Endothelial cell (in vitro differentiated cells): Measurements from ENCODE around the gene SLC2A4. TPM values are rescaled to one million over a fixed set of nuclear protein-coding genes. Genes with fewer than 3 reads are reported as not detected.

Experiments used
- DNase-seq: peaks from one replicate; pipeline ENCODE4 v3.0.0; 2021; ENCODE audit warnings: low spot score
- H3K27ac Mint-ChIP-seq: one replicate; pipeline ENCODE4 v1.8.0; 2021; ENCODE audit warnings: mixed read lengths, inconsistent platforms; ENCODE audit not compliant: unreplicated experiment
- H3K27me3 Mint-ChIP-seq: one replicate; pipeline ENCODE4 v1.8.0; 2021; ENCODE audit warnings: mild to moderate bottlenecking, moderate library complexity, mixed read lengths, inconsistent platforms; ENCODE audit not compliant: unreplicated experiment
- H3K36me3 Mint-ChIP-seq: one replicate; pipeline ENCODE4 v1.8.0; 2021; ENCODE audit warnings: mild to moderate bottlenecking, low read depth, mixed read lengths, inconsistent platforms; ENCODE audit not compliant: unreplicated experiment
- H3K4me1 Mint-ChIP-seq: one replicate; pipeline ENCODE4 v1.8.0; 2021; ENCODE audit warnings: mild to moderate bottlenecking, mixed read lengths, inconsistent platforms; ENCODE audit not compliant: unreplicated experiment
- H3K4me3 Mint-ChIP-seq: one replicate; pipeline ENCODE4 v1.8.0; 2021; ENCODE audit warnings: mild to moderate bottlenecking, mixed read lengths, inconsistent platforms; ENCODE audit not compliant: unreplicated experiment
- H3K9me3 Mint-ChIP-seq: one replicate; pipeline ENCODE4 v1.8.0; 2021; ENCODE audit warnings: mixed read lengths, inconsistent platforms; ENCODE audit not compliant: unreplicated experiment
- long read RNA-seq: library from polyadenylated mRNA; unstranded; transcript quantifications from one replicate; pipeline ENCODE4 v2.0.0, GENCODE V29; 2020; ENCODE audit not compliant: unreplicated experiment
- total RNA-seq: library from RNA; stranded (reverse); fragmentation: NEBNext Ultra II Directional; extraction: Animal tissue kit (Norgen Biotek cat#: 25700); gene quantifications from one replicate; pipeline ENCODE4 v1.2.1, GENCODE V29; 2021; ENCODE audit not compliant: unreplicated experiment
- TF ChIP-seq, protein P1 (sequence below): fragments of 200-600 bp; sonication (generic); IDR thresholded peaks from one replicate; pipeline ENCODE4 v1.5.0; 2021; ENCODE audit warnings: antibody characterized with exemption; ENCODE audit not compliant: unreplicated experiment

SLC2A4 gene
- 2.2 TPM for total RNA-seq
- long read RNA-seq = 0 reads

DNA sequence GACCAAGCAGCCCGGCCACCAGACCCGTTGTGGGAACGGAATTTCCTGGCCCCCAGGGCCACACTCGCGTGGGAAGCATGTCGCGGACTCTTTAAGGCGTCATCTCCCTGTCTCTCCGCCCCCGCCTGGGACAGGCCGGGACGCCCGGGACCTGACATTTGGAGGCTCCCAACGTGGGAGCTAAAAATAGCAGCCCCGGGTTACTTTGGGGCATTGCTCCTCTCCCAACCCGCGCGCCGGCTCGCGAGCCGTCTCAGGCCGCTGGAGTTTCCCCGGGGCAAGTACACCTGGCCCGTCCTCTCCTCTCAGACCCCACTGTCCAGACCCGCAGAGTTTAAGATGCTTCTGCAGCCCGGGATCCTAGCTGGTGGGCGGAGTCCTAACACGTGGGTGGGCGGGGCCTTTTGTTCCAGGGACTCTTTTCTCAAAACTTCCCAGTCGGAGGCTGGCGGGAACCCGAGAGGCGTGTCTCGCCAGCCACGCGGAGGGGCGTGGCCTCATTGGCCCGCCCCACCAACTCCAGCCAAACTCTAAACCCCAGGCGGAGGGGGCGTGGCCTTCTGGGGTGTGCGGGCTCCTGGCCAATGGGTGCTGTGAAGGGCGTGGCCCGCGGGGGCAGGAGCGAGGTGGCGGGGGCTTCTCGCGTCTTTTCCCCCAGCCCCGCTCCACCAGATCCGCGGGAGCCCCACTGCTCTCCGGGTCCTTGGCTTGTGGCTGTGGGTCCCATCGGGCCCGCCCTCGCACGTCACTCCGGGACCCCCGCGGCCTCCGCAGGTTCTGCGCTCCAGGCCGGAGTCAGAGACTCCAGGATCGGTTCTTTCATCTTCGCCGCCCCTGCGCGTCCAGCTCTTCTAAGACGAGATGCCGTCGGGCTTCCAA, at the start of gene SLC2A4:
TSS of gene SLC2A4 (plus strand) at position 645 of the 879 bp plus-strand sequence. CDS start at position 862, 217 bp downstream.
- peaks cover 15% of the 10 kb centered on the region for H3K4me1 Mint-ChIP-seq
- H3K27me3 Mint-ChIP-seq = peaks cover 13% of the 10 kb centered on the region
- TF ChIP-seq, protein P1, sequence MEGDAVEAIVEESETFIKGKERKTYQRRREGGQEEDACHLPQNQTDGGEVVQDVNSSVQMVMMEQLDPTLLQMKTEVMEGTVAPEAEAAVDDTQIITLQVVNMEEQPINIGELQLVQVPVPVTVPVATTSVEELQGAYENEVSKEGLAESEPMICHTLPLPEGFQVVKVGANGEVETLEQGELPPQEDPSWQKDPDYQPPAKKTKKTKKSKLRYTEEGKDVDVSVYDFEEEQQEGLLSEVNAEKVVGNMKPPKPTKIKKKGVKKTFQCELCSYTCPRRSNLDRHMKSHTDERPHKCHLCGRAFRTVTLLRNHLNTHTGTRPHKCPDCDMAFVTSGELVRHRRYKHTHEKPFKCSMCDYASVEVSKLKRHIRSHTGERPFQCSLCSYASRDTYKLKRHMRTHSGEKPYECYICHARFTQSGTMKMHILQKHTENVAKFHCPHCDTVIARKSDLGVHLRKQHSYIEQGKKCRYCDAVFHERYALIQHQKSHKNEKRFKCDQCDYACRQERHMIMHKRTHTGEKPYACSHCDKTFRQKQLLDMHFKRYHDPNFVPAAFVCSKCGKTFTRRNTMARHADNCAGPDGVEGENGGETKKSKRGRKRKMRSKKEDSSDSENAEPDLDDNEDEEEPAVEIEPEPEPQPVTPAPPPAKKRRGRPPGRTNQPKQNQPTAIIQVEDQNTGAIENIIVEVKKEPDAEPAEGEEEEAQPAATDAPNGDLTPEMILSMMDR = no peak
- no peaks in the 10 kb centered on the region for H3K36me3 Mint-ChIP-seq
- H3K27ac Mint-ChIP-seq = no peak within 1 kb of the TSS
- peak; percentile 95 for DNase-seq
- H3K9me3 Mint-ChIP-seq = no peaks in the 10 kb centered on the region
- peak within 1 kb of the TSS; percentile 82 for H3K4me3 Mint-ChIP-seq

DNA sequence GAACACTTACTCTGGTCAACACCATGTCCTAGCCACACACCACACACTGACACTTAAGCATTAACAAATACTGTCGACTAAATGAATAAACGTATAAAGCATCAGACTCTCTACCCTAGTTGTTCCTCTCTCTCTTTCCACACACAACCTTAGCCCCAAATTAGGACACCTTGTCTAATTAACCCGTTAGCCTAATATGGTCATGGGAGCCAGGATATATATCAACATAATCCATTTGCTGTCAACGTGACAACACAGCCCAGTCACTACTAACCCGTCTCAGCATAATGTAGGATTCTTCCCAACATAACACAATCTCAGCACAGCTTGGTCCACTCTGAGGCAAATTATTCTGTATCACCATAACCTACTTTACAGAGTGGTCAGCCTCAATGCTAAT, 49.4 kb upstream of the SLC2A4 start:
- H3K9me3 Mint-ChIP-seq = no peaks in the 10 kb centered on the region
- peaks cover 57% of the 10 kb centered on the region for H3K36me3 Mint-ChIP-seq
- peak overlapping the region; percentile 68 for H3K4me3 Mint-ChIP-seq
- H3K27me3 Mint-ChIP-seq = peaks cover 24% of the 10 kb centered on the region
- H3K27ac Mint-ChIP-seq = no peak overlapping the region
- H3K4me1 Mint-ChIP-seq = peaks cover 25% of the 10 kb centered on the region
- DNase-seq = no peak
- TF ChIP-seq, protein P1 = no peak

DNA sequence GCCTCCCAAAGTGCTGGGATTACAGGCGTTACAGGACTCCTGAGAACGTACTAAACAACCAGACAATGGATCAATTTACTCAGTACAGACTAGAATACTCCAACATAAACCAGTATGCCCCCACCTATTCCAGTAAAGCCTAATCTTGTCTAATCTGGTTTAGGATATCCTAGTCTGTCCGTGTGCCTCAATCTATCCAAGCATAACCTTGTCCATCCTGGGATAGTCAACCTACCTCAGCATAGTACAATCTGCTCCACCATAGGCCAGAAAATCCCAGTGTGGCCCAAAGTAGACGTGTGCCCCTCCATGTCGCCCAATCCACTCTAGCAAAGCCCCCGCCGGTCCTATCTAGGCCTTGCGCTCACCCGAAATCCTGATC, 47.8 kb upstream of the SLC2A4 start:
- DNase-seq = no peak
- Mint-ChIP-seq H3K36me3 (peaks cover 51% of the 10 kb centered on the region), H3K4me1 (peaks cover 28% of the 10 kb centered on the region), H3K4me3 (peak overlapping the region; percentile 99), H3K27ac (peak overlapping the region; percentile 86), H3K9me3 (no peaks in the 10 kb centered on the region), H3K27me3 (peaks cover 27% of the 10 kb centered on the region)
- TF ChIP-seq, protein P1 = no peak

DNA sequence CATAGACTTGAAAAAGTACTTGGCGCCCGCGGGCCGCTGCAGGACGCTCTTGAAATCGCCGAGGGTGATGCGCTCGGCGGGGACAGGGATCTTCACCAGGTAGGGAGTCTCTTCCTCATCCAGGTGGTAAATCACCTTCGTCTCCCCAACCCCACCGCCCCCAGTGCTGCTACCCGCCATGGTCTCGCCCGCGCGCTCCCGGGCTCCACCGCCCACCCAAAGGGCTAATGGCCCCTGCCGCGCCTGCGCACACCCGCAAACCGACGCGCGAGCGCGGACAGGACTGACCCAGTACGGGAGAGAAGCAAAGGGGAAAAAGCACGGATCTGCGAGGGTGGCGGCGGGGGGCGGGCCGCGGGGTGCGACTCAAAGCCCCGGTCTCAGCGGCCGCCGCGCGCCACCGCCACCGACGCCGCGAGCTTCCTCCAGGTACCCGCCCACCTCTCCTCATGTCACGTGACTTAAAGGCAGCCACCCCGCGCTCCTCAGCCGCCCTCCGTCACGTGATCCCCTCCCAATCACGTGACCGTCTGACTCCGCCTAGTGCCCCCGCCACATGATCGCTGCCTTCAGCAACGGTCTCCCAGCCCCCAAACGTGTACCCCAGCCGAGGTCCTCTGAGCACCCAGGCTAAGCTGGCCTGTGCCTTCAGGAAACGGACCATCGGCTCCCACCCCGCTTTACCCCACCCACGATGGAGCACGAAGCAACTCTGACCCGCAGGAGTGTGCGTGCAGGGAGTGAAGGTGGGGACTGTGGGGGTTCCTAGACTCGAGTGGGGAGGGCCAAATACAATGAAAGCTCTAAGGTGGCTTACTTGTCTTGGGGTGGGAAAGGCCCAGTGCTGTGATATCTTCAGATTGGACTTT, 47.2 kb upstream of the SLC2A4 start, which contains the start of gene DVL2:
TSS of gene DVL2 (minus strand) at position 435 of the 869 bp plus-strand sequence. CDS start at position 180, 255 bp downstream.
- H3K9me3 Mint-ChIP-seq = no peaks in the 10 kb centered on the region

More for the DNA sequence above, 47.2 kb upstream of the SLC2A4 start, which contains the start of gene DVL2:
- peak within 1 kb of the TSS; percentile 86 for H3K27ac Mint-ChIP-seq
- TF ChIP-seq, protein P1 = no peak
- H3K27me3 Mint-ChIP-seq = peaks cover 27% of the 10 kb centered on the region
- peaks cover 28% of the 10 kb centered on the region for H3K4me1 Mint-ChIP-seq
- DNase-seq = peak; percentile 89
- H3K4me3 Mint-ChIP-seq = peak within 1 kb of the TSS; percentile 99
- H3K36me3 Mint-ChIP-seq = peaks cover 45% of the 10 kb centered on the region
